Ureter (tissue), 1 donor: ENCODE data around the gene CDH9. TPM values are rescaled to one million over a fixed set of nuclear protein-coding genes. Genes with fewer than 3 reads are reported as not detected.
"Not testable (repeated sequence)": the region's sequence is repeated elsewhere in the genome, so short reads cannot be mapped to it uniquely, and the experiment has no call there.

Experiments used
- DNase-seq: peaks from one replicate; pipeline ENCODE4 v3.0.0-alpha.2; 2020; ENCODE audit warnings: low spot score
- total RNA-seq: library from RNA; stranded (reverse); gene quantifications from one replicate; pipeline ENCODE4 v1.2.4, GENCODE V29; 2023
- donor health status: DM: yes; HTN: yes; CAD: no.

Gene CDH9
- total RNA-seq, 1 donor from 2014 or later, result not detected

- DNase-seq, result no peak
Measured at GRCh38 chr5:26955161-26955560, 83.2 kb downstream of the CDH9 start.

- DNase-seq, result no peak
Measured at GRCh38 chr5:26948921-26949320, 89.5 kb downstream of the CDH9 start.

- DNase-seq, result no peak
Measured at GRCh38 chr5:26945901-26946300, 92.5 kb downstream of the CDH9 start.

- no peak for DNase-seq
Measured at GRCh38 chr5:26942481-26942880, 95.9 kb downstream of the CDH9 start.

GRCh38 chr5:26940994-26941393 lies 97.4 kb downstream of the CDH9 start:
- DNase-seq, result no peak

GRCh38 chr5:26932238-26932637 lies 106.1 kb downstream of the CDH9 start:
- no peak for DNase-seq

- DNase-seq, result no peak
Measured at GRCh38 chr5:26921439-26921838, 116.9 kb downstream of the CDH9 start.

GRCh38 chr5:26903469-26903868 lies 134.9 kb downstream of the CDH9 start:
- DNase-seq, result no peak

GRCh38 chr5:26894719-26895263 lies 143.6 kb downstream of the CDH9 start:
- no peak for DNase-seq

- no peak for DNase-seq
Measured at GRCh38 chr5:26893078-26893477, 145.3 kb downstream of the CDH9 start.

GRCh38 chr5:26889815-26890214 lies 148.6 kb downstream of the CDH9 start:
- no peak for DNase-seq

- no peak for DNase-seq
Measured at GRCh38 chr5:26884481-26884880, 153.9 kb downstream of the CDH9 start.

- DNase-seq, result no peak
Measured at GRCh38 chr5:26883375-26883774, 155.0 kb downstream of the CDH9 start.

GRCh38 chr5:26881901-26882300 lies 156.5 kb downstream of the CDH9 start:
- no peak for DNase-seq

- DNase-seq, result no peak
Measured at GRCh38 chr5:26877154-26877553, 161.2 kb downstream of the CDH9 start.

GRCh38 chr5:26872337-26872736 lies 166.0 kb downstream of the CDH9 start:
- no peak for DNase-seq

GRCh38 chr5:26869781-26870180 lies 168.6 kb downstream of the CDH9 start:
- DNase-seq, result no peak

GRCh38 chr5:26868504-26868903 lies 169.9 kb downstream of the CDH9 start:
- DNase-seq, result no peak

GRCh38 chr5:26864061-26864460 lies 174.3 kb downstream of the CDH9 start:
- DNase-seq, result no peak

GRCh38 chr5:26856238-26856637 lies 182.1 kb downstream of the CDH9 start:
- no peak for DNase-seq

- not testable (repeated sequence) for DNase-seq
Measured at GRCh38 chr5:26852450-26852849, 185.9 kb downstream of the CDH9 start.

GRCh38 chr5:26847041-26847736 lies 191.2 kb downstream of the CDH9 start:
- DNase-seq, result no peak

- no peak for DNase-seq
Measured at GRCh38 chr5:26843677-26844076, 194.7 kb downstream of the CDH9 start.

GRCh38 chr5:26833596-26833995 lies 204.8 kb downstream of the CDH9 start:
- DNase-seq, result no peak
